WTC11 (cell line): ENCODE results near the gene OASL.

ENCODE experiments used
- ARID4B ChIP-seq: sonication (generic); formaldehyde crosslinking; IDR thresholded peaks from 2 replicates; pipeline ENCODE4 v1.8.0; 2023; ENCODE audit warnings: missing genetic modification reagents, mild to moderate bottlenecking, borderline replicate concordance
- JUN ChIP-seq: sonication (generic); formaldehyde crosslinking; IDR thresholded peaks from 2 replicates; pipeline ENCODE4 v1.8.0; 2023; ENCODE audit warnings: mild to moderate bottlenecking, missing genetic modification reagents
- NR1H2 ChIP-seq: sonication (generic); formaldehyde crosslinking; IDR thresholded peaks from 2 replicates; pipeline ENCODE4 v1.9.0; 2021; ENCODE audit warnings: mild to moderate bottlenecking, moderate library complexity, missing genetic modification reagents
- PREB ChIP-seq: sonication (generic); formaldehyde crosslinking; IDR thresholded peaks from 2 replicates; pipeline ENCODE4 v1.8.1; 2022; ENCODE audit warnings: mild to moderate bottlenecking, missing genetic modification reagents, moderate library complexity, borderline replicate concordance
- TF ChIP-seq, protein P1 (sequence below): fragments of 200-600 bp; IDR thresholded peaks from 2 replicates; pipeline ENCODE4 v1.8.0; 2022; ENCODE audit warnings: antibody characterized with exemption
- TF ChIP-seq, protein P2 (sequence below): sonication (generic); formaldehyde crosslinking; conservative IDR thresholded peaks from 2 replicates; pipeline ENCODE4 v1.8.1; 2023; ENCODE audit warnings: mild to moderate bottlenecking, low read depth, missing genetic modification reagents, moderate library complexity
- TF ChIP-seq, protein P3 (sequence below): sonication (generic); formaldehyde crosslinking; IDR thresholded peaks from 2 replicates; pipeline ENCODE4 v1.8.1; 2022; ENCODE audit warnings: low read depth, missing genetic modification reagents, borderline replicate concordance
- TF ChIP-seq, protein P4 (sequence below): sonication (generic); formaldehyde crosslinking; IDR thresholded peaks from 2 replicates; pipeline ENCODE4 v1.8.0; 2022; ENCODE audit warnings: mild to moderate bottlenecking, missing genetic modification reagents

DNA sequence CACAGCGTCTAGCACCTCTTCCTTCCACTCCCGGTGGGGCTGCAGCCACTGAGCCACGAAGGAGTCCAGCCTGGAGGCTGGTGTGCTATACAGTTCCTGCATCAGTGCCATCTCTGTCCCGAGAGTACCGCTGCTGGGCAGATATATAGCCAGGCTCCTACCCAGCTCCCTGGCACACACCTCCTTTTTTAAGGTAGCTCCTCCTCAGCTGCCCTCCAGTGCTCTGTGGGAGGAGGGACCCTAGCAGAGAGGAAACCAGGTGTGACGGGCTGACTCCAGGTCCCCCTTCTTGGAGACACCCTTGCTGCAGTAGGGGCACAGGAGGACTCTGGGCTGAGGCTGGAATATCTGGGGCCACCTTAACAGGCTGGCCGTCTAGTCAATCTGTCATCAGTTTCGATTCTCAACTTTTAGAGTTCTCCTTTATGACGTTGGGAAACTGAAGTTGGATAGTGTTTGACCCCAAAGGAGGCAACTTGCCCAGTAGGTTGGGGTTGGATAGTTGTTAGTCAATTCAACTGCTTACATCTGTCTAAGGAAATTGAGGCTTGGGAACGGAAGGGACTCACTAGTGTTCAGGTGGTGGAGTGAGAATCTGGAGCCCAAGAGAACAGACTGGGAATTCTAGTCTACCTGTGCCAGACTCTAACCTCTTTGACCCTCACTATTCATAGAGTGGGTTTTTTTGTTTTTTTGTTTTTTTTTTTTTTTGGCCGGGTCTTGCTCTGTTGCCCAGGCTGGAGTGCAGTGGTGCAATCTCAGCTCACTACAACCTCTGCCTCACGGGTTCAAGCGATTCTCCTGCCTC lies at the start of gene OASL:
- TF ChIP-seq, protein P1, sequence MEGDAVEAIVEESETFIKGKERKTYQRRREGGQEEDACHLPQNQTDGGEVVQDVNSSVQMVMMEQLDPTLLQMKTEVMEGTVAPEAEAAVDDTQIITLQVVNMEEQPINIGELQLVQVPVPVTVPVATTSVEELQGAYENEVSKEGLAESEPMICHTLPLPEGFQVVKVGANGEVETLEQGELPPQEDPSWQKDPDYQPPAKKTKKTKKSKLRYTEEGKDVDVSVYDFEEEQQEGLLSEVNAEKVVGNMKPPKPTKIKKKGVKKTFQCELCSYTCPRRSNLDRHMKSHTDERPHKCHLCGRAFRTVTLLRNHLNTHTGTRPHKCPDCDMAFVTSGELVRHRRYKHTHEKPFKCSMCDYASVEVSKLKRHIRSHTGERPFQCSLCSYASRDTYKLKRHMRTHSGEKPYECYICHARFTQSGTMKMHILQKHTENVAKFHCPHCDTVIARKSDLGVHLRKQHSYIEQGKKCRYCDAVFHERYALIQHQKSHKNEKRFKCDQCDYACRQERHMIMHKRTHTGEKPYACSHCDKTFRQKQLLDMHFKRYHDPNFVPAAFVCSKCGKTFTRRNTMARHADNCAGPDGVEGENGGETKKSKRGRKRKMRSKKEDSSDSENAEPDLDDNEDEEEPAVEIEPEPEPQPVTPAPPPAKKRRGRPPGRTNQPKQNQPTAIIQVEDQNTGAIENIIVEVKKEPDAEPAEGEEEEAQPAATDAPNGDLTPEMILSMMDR, result no peak
- TF ChIP-seq NR1H2 (CRISPR knock-in tag) (no peak), PREB (no peak), JUN (CRISPR knock-in tag) (no peak), ARID4B (CRISPR knock-in tag) (no peak)
- TF ChIP-seq, protein P2, sequence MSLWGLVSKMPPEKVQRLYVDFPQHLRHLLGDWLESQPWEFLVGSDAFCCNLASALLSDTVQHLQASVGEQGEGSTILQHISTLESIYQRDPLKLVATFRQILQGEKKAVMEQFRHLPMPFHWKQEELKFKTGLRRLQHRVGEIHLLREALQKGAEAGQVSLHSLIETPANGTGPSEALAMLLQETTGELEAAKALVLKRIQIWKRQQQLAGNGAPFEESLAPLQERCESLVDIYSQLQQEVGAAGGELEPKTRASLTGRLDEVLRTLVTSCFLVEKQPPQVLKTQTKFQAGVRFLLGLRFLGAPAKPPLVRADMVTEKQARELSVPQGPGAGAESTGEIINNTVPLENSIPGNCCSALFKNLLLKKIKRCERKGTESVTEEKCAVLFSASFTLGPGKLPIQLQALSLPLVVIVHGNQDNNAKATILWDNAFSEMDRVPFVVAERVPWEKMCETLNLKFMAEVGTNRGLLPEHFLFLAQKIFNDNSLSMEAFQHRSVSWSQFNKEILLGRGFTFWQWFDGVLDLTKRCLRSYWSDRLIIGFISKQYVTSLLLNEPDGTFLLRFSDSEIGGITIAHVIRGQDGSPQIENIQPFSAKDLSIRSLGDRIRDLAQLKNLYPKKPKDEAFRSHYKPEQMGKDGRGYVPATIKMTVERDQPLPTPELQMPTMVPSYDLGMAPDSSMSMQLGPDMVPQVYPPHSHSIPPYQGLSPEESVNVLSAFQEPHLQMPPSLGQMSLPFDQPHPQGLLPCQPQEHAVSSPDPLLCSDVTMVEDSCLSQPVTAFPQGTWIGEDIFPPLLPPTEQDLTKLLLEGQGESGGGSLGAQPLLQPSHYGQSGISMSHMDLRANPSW (CRISPR knock-in tag), result no peak
- TF ChIP-seq, protein P3, sequence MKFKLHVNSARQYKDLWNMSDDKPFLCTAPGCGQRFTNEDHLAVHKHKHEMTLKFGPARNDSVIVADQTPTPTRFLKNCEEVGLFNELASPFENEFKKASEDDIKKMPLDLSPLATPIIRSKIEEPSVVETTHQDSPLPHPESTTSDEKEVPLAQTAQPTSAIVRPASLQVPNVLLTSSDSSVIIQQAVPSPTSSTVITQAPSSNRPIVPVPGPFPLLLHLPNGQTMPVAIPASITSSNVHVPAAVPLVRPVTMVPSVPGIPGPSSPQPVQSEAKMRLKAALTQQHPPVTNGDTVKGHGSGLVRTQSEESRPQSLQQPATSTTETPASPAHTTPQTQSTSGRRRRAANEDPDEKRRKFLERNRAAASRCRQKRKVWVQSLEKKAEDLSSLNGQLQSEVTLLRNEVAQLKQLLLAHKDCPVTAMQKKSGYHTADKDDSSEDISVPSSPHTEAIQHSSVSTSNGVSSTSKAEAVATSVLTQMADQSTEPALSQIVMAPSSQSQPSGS, result no peak
- TF ChIP-seq, protein P4, sequence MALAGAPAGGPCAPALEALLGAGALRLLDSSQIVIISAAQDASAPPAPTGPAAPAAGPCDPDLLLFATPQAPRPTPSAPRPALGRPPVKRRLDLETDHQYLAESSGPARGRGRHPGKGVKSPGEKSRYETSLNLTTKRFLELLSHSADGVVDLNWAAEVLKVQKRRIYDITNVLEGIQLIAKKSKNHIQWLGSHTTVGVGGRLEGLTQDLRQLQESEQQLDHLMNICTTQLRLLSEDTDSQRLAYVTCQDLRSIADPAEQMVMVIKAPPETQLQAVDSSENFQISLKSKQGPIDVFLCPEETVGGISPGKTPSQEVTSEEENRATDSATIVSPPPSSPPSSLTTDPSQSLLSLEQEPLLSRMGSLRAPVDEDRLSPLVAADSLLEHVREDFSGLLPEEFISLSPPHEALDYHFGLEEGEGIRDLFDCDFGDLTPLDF (CRISPR knock-in tag), result no peak
